Sciatic nerve (tissue), 2 donors: ENCODE measurements around the gene GPRC5D. TPM values are rescaled to one million over a fixed set of nuclear protein-coding genes. Genes with fewer than 3 reads are reported as not detected.
A peak's percentile ranks its signal among the peaks of the same experiment; 100 is the strongest.

Experiments used
- ATAC-seq: fragments of 200-7000 bp; cut with Tn5 transposase; one replicate; pipeline ENCODE4 v1.9.1; 2020; ENCODE audit warnings: mild to moderate bottlenecking, moderate library complexity
- DNase-seq: peaks from one replicate; pipeline ENCODE4 v3.0.0-alpha.2; 2020; ENCODE audit warnings: low spot score
- intact Hi-C: fragments of 100-400 bp; cut with DNase I; formaldehyde crosslinking; loops from one replicate; pipeline ENCODE4 v1.14.2; 2022
- total RNA-seq: library from RNA; stranded (reverse); fragmentation: NEBNext Ultra II Directional; extraction: Animal tissue kit (Norgen Biotek cat#: 25700); gene quantifications from one replicate; pipeline ENCODE4 v1.2.1, GENCODE V29; 2021
- donor health status: DM: no; HTN: no; CAD: no.
- donor health status: DM: no; HTN: no; CAD: no.

Gene GPRC5D
- total RNA-seq, 1 donor from 2014 or later, result not detected

- intact Hi-C loops, result loop anchor here (5.0 kb wide), 1 partner anchor 71 kb away; no protein-coding TSS in a partner anchor
- DNase-seq (no peak), ATAC-seq (peak; percentile 72)
Observed at GRCh38 chr12:12983420-12984035, 31.6 kb upstream of the GPRC5D start.

GRCh38 chr12:12982331-12982730 lies 30.4 kb upstream of the GPRC5D start:
- no peak for ATAC-seq
- intact Hi-C loops, result loop anchor here (5.0 kb wide), 1 partner anchor 70 kb away; no protein-coding TSS in a partner anchor
- no peak for DNase-seq

GRCh38 chr12:12979731-12980259 lies 27.8 kb upstream of the GPRC5D start:
- no peak for DNase-seq
- intact Hi-C loops, result loop anchor here (5.0 kb wide), 1 partner anchor 67 kb away; no protein-coding TSS in a partner anchor
- peak; percentile 86 for ATAC-seq

- no peak for DNase-seq
- ATAC-seq, result no peak
- intact Hi-C loops, result no loop called here
Observed at GRCh38 chr12:12979126-12979525, 27.2 kb upstream of the GPRC5D start.

- DNase-seq, result no peak
- intact Hi-C loops, result no loop called here
- no peak for ATAC-seq
Observed at GRCh38 chr12:12977231-12977630, 25.3 kb upstream of the GPRC5D start.

GRCh38 chr12:12976366-12976765 lies 24.4 kb upstream of the GPRC5D start:
- ATAC-seq (peak; percentile 74), DNase-seq (no peak)
- intact Hi-C loops, result no loop called here

GRCh38 chr12:12975322-12976077 lies 23.5 kb upstream of the GPRC5D start:
- intact Hi-C loops, result no loop called here
- no peak for DNase-seq
- peak; percentile 44 for ATAC-seq

- ATAC-seq, result no peak
- no peak for DNase-seq
- intact Hi-C loops, result no loop called here
Observed at GRCh38 chr12:12974211-12974610, 22.2 kb upstream of the GPRC5D start.

GRCh38 chr12:12973019-12973418 lies 21.0 kb upstream of the GPRC5D start:
- intact Hi-C loops, result no loop called here
- no peak for ATAC-seq
- DNase-seq, result no peak

- ATAC-seq (no peak), DNase-seq (no peak)
- intact Hi-C loops, result no loop called here
Observed at GRCh38 chr12:12965836-12966235, 13.9 kb upstream of the GPRC5D start.

- no peak for ATAC-seq
- DNase-seq, result no peak
- intact Hi-C loops, result no loop called here
Observed at GRCh38 chr12:12964255-12964654, 12.3 kb upstream of the GPRC5D start.

- DNase-seq (no peak), ATAC-seq (no peak)
- intact Hi-C loops, result no loop called here
Observed at GRCh38 chr12:12960639-12961209, 8.8 kb upstream of the GPRC5D start.

- no peak for ATAC-seq
- intact Hi-C loops, result no loop called here
- no peak for DNase-seq
Observed at GRCh38 chr12:12958886-12959285, 6.9 kb upstream of the GPRC5D start.

- ATAC-seq (no peak), DNase-seq (no peak)
- intact Hi-C loops, result no loop called here
Observed at GRCh38 chr12:12954878-12955625, 3.1 kb upstream of the GPRC5D start.

- DNase-seq (no peak), ATAC-seq (no peak)
- intact Hi-C loops, result no loop called here
Observed at GRCh38 chr12:12954356-12954755, 2.4 kb upstream of the GPRC5D start.

GRCh38 chr12:12951504-12951903 lies 466 bp downstream of the GPRC5D start:
- DNase-seq (no peak), ATAC-seq (no peak)
- intact Hi-C loops, result no loop called here

GRCh38 chr12:12947902-12948301 lies 4.1 kb downstream of the GPRC5D start:
- intact Hi-C loops, result no loop called here
- DNase-seq (no peak), ATAC-seq (no peak)

GRCh38 chr12:12946686-12947355 lies 5.1 kb downstream of the GPRC5D start:
- intact Hi-C loops, result no loop called here
- peak; percentile 56 for ATAC-seq
- no peak for DNase-seq

- no peak for ATAC-seq
- no peak for DNase-seq
- intact Hi-C loops, result no loop called here
Observed at GRCh38 chr12:12945591-12945990, 6.4 kb downstream of the GPRC5D start.
